SIG-M5 (cell line): Measurements from ENCODE around the gene UBL3.
A peak's percentile ranks its signal among the peaks of the same experiment; 100 is the strongest.

Experiments used
- DNase-seq: peaks from one replicate; lab custom pipeline; 2025; lab: John Stamatoyannopoulos, UW

UBL3 gene

GRCh38 chr13:29758531-29759114 is 91.8 kb downstream of the UBL3 start:
- DNase-seq, result peak; percentile 90

GRCh38 chr13:29756506-29756905 is 93.9 kb downstream of the UBL3 start:
- DNase-seq, result no peak

GRCh38 chr13:29754473-29754806 is 96.0 kb downstream of the UBL3 start:
- no peak for DNase-seq

DNA sequence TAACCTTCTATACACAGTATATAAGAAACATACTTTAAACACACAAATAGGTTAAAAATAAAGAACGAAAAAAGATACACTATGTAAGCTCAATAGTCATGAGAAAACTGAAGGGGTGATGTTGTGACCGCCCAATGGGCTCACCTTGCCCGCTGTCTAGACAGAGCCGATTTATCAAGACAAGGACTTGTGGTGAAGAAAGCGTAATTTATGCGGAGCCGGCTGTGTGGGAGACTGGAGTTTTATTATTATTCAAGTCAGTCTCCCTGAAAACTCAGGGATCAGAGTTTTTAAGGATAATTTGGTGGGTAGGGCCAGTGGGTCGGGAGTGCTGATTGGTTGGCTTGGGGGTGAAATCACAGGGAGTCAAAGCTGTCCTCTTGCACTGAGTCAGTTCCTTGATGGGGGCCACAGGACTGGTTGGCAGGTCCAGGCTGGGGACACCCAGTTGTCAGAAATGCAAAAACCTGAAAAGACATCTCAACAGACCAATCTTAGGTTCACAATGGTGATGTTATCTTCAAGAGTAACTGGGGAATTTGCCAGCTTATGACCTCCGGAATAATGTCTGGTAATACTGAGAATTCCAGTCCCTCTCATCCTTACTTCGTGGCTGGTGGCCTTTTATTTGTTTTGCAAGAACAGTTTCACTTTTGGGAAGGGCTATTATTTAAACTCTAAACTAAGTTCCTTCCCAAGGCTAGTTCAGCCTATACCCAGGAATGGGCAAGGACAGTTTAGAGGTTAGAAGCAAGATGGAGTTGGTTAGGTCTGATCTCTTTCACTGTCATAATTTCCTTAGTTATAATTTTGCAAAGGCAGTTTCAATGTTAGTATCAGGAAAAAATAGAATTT is 96.6 kb downstream of the UBL3 start:
- DNase-seq, result no peak

GRCh38 chr13:29752175-29752574 is 98.2 kb downstream of the UBL3 start:
- no peak for DNase-seq

- DNase-seq, result no peak
Observed at GRCh38 chr13:29750183-29750530, 100.3 kb downstream of the UBL3 start.

GRCh38 chr13:29749401-29750182 is 100.8 kb downstream of the UBL3 start:
- no peak for DNase-seq

DNA sequence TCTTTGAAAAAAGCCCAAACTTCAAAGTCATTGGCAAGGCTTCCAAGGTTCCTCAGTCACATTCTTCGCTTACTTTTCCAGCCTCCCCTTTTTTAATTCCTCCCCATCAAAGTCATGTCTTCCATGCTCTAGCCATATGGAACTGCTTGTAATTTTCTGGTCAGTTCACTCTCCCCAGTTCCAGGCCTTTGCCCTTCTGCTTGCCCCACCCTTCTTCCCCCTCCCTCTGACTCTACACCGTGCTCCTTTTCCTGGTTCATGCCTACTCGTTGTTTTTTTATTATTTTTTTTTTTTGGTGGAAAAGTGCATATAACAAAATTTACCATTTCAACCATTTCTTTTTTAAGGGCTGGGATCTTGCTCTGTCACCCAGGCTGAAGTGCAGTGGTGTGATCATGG is 102.3 kb downstream of the UBL3 start:
- no peak for DNase-seq

DNA sequence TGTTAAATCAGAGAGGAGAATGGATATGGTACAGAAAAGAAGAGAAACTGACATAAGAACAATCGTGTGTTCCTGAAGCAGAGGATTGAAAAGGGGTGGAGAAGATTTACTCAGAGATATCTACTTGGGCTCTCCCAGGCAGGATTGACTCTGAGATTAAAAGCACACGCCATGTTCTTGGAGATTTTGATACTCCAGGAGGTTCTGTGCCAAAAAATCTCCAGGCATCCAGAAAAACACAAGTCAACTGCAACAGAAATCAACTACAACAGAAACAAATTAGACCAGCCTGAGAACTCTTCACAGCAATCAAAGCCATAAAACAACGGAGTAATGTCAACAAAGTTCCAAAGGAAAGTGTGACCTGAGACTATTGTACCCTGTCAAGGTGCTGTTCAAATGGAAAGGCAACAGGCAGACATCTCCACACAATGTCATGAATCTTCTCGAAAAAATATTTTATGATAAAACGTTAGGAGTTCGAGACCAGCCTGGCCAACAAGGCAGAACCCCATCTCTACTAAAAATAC is 104.2 kb downstream of the UBL3 start:
- no peak for DNase-seq

DNA sequence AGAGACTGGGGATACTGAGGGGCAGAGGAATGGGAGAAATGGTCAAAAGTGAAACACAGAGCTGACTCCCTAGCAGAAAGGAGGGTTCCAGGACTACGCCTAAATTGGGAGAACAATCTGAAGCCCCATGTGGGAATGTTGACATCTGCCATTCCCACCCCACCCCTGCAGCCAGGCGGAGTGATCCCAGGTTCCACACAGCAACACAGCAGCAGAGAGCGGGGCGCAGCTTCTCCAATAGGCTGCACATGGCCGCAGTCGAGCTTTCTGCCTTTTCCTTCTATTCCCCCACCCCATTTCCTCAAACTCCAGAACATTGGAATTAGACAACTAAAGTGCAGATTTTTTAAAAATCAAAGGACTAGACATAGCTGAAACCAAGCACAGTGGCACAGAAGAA is 104.7 kb downstream of the UBL3 start:
- DNase-seq, result no peak

GRCh38 chr13:29743201-29743786 is 107.1 kb downstream of the UBL3 start:
- DNase-seq, result no peak

DNA sequence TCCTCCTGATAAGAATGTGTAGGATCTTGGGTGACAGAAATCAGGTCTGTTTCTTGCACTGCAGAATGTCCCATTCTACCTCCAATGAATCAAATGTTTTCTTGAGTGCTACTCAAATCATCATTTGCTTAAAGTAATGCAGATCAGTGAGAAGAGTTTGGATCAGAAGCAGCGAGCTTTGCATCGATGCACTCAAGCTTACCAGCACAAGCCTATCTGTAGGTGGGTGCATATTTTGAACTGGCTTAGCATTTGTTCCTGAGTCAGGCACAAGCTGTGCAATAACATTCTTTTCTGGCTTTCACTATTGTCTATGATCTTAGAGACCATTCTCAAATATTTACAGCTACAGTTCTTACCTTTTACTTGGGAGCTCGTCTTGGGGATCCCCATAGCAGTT is 109.5 kb downstream of the UBL3 start:
- no peak for DNase-seq

DNA sequence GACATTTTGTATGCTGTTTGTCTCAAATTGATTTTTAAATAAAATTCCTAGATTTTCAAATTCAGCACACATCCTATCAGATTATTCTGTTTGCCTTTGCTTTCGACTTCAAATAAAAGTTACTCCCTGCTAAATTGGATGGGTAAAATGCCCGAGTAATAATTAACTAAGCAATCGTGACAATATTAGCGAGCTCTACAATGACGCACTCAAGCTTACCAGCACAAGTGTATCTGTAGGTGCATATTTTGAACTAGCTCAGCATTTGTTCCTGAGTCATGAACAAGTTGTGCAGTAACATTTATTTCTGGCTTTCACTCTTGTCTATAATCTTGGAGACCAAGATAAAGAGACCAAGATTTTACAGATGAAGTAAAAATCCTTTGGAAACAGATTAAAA is 113.4 kb downstream of the UBL3 start:
- no peak for DNase-seq

DNA sequence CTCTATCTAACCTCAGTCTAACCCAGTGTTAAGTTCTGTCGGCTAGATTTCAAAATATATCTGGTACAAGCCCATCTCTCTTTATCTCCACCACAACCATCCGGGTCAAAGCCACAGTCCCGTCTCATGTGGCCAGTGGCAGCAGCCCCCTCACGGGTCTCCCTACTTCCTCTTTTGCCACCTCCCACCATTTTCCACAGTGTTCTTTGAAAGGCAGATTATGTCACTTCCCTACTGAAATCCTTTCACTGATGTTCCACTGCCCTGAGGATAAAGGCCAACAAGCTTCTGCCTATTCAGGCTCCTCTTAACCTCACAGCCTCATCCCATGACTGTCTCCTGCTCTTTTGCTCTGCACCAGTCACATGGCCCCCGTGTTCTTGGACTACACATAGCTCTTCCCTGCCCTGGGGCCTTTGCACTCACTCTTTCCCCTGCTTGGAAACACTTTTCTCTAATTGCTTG is 117.2 kb downstream of the UBL3 start:
- no peak for DNase-seq

- DNase-seq, result no peak
Observed at GRCh38 chr13:29730253-29730652, 120.2 kb downstream of the UBL3 start.

DNA sequence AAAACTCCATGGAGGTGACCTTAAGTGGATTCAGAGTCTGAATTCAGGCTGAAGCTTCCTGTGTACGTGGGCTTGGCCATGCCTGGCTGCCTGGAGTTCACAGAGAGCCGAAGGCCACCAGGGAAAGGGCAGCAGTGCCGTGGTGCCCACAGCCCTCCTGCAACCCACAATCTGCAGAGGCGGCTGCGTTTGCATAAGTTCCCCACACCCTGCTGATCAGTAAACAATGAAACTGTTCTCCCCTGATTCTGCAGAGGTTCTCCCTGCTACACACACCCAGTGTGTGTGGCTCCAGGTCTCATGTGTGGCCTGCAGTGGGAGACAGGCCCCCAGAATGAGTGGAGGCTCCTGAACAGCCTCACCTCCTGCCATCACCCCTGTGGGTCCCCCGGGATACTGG is 128.0 kb downstream of the UBL3 start:
- no peak for DNase-seq

DNA sequence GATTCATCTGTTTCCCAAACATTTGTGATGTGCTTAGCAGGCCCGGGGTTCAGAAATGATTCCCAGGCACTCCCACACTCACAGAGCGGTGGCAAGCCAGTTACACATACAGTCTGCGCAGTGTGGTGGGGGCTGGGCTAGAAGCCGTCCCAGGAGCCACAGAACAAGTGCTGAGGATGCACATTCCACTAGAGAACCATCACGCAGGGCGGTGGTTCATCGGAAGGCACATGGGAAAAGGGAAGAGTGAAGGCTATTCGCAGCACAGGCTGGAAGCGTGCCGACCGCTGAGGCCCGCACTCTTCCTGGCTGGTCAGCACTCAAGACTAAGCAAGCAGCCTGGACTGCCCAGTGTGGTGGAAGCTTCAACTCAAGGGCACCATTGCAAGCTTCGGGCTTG is 128.7 kb downstream of the UBL3 start:
- no peak for DNase-seq

DNA sequence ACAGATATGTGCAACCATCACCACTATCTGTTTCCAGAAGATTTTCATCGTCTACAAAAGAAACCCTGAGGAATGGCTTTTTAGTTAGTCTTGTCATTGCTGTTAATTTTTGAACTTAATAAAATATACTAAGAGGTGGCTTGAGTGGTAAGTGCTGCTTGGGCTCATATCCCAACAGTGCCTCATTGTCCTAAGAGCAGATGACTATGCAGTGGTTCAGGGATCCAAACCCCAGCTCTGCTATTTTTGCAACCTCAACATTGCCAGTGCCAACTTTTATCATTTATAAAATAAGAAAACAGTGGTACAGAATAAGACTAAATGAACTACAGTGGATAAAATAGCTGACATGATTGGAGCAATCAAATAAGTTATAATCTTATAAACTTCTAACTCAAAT is 131.7 kb downstream of the UBL3 start:
- DNase-seq, result no peak

DNA sequence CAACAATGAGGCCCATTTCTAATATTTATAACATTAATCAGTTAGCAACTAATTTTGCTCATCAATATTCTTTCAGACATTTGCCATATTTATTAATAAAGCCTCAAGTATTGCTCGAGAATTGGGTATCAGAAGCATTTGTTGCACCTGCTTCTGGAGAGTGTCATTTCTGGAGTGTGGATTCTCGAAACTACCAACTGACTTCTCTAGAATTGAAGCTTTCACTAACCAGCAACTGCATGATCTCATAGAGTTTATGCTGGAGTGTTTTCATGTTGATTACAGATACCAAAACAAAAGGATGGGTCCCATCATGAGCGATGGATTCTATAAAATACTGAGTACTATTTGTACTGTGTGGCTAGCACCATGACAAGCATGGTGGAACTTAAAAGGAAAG is 133.9 kb downstream of the UBL3 start:
- no peak for DNase-seq
